Heart left ventricle (tissue), 16 donors: ENCODE measurements around the gene HERPUD1. TPM values are rescaled to one million over a fixed set of nuclear protein-coding genes. Genes with fewer than 3 reads are reported as not detected.

Experiments
- ATAC-seq, 4 donors: fragments of 200-7000 bp; cut with Tn5 transposase; one replicate each; pipeline ENCODE4 v1.9.1; 2020 to 2022; ENCODE audit warnings: moderate library complexity in 4 of 4, mild to moderate bottlenecking in 3 of 4, moderate number of reproducible peaks in 1 of 4
- DNase-seq, 5 donors: peaks; one replicate each; pipeline ENCODE4 v3.0.0-alpha.2; 2020
- H3K27ac ChIP-seq, 12 donors: fragments of 200-600 bp; sonication (generic) in 4 of 12; one replicate each; pipeline versions ENCODE4 v1.5.0 to v1.8.0; 2016 to 2022; ENCODE audit warnings: mild to moderate bottlenecking in 2 of 12
- H3K27me3 ChIP-seq, 9 donors: fragments of 200-600 bp; sonication (generic) in 2 of 9; one replicate each; pipeline versions ENCODE4 v1.5.1 to v1.8.0; 2016 to 2022; ENCODE audit warnings: mild to moderate bottlenecking in 3 of 9
- H3K36me3 ChIP-seq, 9 donors: fragments of 200-600 bp; sonication (generic) in 2 of 9; one replicate each; pipeline versions ENCODE4 v1.5.0 to v1.8.0; 2018 to 2022; ENCODE audit warnings: mild to moderate bottlenecking in 2 of 9
- H3K4me1 ChIP-seq, 12 donors: fragments of 200-600 bp; sonication (generic) in 4 of 12; one replicate each; pipeline versions ENCODE4 v1.5.0 to v1.8.0; 2016 to 2022; ENCODE audit warnings: mild to moderate bottlenecking in 3 of 12
- H3K4me3 ChIP-seq, 12 donors: fragments of 200-600 bp; sonication (generic) in 4 of 12; one replicate each; pipeline versions ENCODE4 v1.5.0 to v1.8.0; 2017 to 2022; ENCODE audit warnings: mild to moderate bottlenecking in 9 of 12, moderate library complexity in 4 of 12
- H3K9me3 ChIP-seq, 12 donors: fragments of 200-600 bp; sonication (generic) in 4 of 12; one replicate each; pipeline versions ENCODE4 v1.5.0 to v1.8.0; 2016 to 2022; ENCODE audit warnings: mild to moderate bottlenecking in 1 of 12
- CTCF ChIP-seq, 12 donors: fragments of 200-600 bp; sonication (generic) in 4 of 12; IDR thresholded peaks; one replicate each; pipeline versions ENCODE4 v1.5.0 to v1.8.0; 2018 to 2022; ENCODE audit warnings: antibody characterized with exemption in 12 of 12, mild to moderate bottlenecking in 5 of 12
- POLR2A ChIP-seq, 2 donors: fragments of 450-650 bp; IDR thresholded peaks; one replicate each; pipeline ENCODE4 v1.6.1; 2017; ENCODE audit warnings: antibody characterized with exemption in 2 of 2, mild to moderate bottlenecking in 2 of 2, moderate library complexity in 2 of 2
- WGBS, 4 donors: extraction: QIAGEN DNeasy Blood & Tissue Kit in 2 of 4; methylation state at CpG; one replicate each; pipeline versions ENCODE4 v1.1.5 to v1.1.7; 2013 to 2018; 5-methylcytosine and 5-hydroxymethylcytosine counted together
- intact Hi-C, 10 donors: fragments of 100-400 bp; cut with DNase I; formaldehyde crosslinking; loops; one replicate each; pipeline versions ENCODE4 v1.11.1 to v1.14.2; 2022
- polyA plus RNA-seq, 2 donors: library from polyadenylated mRNA; stranded (reverse); fragments of 200-250 nt; gene quantifications; one replicate each; pipeline ENCODE4 v1.2.3, GENCODE V29; 2013
- total RNA-seq, 9 donors: library from RNA; depleted of rRNA in 2 of 9; stranded (reverse); fragments of >200 nt in 2 of 9; fragmentation: NEBNext Ultra II Directional in 3 of 9; extraction: Animal tissue kit (Norgen Biotek cat#: 25700) in 3 of 9; gene quantifications; one replicate each; pipeline versions ENCODE4 v1.1.0 to v1.2.4, GENCODE V29; 2016 to 2023
- donor health status: ischemic (EF 13 %, LVEDD 7.1; RV severe dilation, severe dysfunction).
- donor health status: healthy with polysubstance abuse.
- donor health status: DM: no; HTN: yes; CAD: no.
- donor health status: DM: no; HTN: no; CAD: no.
- donor health status: ischemic (EF 25% LVEDD 6.9; RV normal size, moderate dysfunction).
- donor health status: ischemic (EF 25% LVEDD 5.7; RV mildly dilated, moderate dysfunction).
- donor health status: healthy.
- donor health status: DM: yes; HTN: yes; CAD: no.
- donor health status: ischemic (EF 35%, LVEDD 5.7; RV mildly dilated, moderate dysfunction).
- donor health status: nonischemic (EF 11% LVEDD 7.7; RV severe dilation, severe dysfunction).
- donor health status: DM: yes; HTN: yes; CAD: no.
- donor health status: PGD.
- donor health status: ischemic (EF 29% LVEDD 5.4; RV normal size, mild dysfunction).
- donor health status: nonischemic (EF 23%, LVEDD 6.1; RV moderate dilation, normal function).

The HERPUD1 gene
- total and polyA plus RNA-seq, 11 donors, result 41.4 to 226 (median 117) TPM

GRCh38 chr16:56987692-56988091 is 55.8 kb downstream of the HERPUD1 start:
- H3K4me3 ChIP-seq, result peak overlapping the region in 1 of 12 donors; percentile 94
- ATAC-seq (no peak), DNase-seq (peak in 1 of 5 donors; percentile 9)
- no peaks in the 10 kb centered on the region for H3K27me3 ChIP-seq
- TF ChIP-seq CTCF (IDR thresholded peaks at IDR 0.05) (no peak), POLR2A (IDR thresholded peaks at IDR 0.05) (no peak)
- 93 to 98% (median 96%) methylated on average over 2 of the region's 2 CpGs for WGBS, 4 donors
- intact Hi-C loops, result loop anchor here in 1 of 10 donors (2.0 kb wide), 3 partner anchors 23 to 55 kb away; partner anchors contain the start of gene HERPUD1
- no peaks in the 10 kb centered on the region for H3K9me3 ChIP-seq
- H3K4me1 ChIP-seq, result peaks cover 0 to 86% (median 41%) of the 10 kb centered on the region in 12 donors
- H3K36me3 ChIP-seq, result peaks cover 0 to 19% (median 0%) of the 10 kb centered on the region in 9 donors
- H3K27ac ChIP-seq, result peak overlapping the region in 5 of 12 donors; percentile 84 to 96 (median 85)

GRCh38 chr16:56988161-56988947 is 56.4 kb downstream of the HERPUD1 start:
- Histone ChIP-seq H3K4me1 (peaks cover 0 to 87% (median 39%) of the 10 kb centered on the region in 12 donors), H3K27ac (peak overlapping the region in 11 of 12 donors; percentile 71 to 96 (median 86)), H3K9me3 (no peaks in the 10 kb centered on the region), H3K27me3 (no peaks in the 10 kb centered on the region), H3K36me3 (peaks cover 0 to 17% (median 0%) of the 10 kb centered on the region in 9 donors), H3K4me3 (peak overlapping the region in 11 of 12 donors; percentile 64 to 96 (median 85))
- 61 to 79% (median 66%) methylated on average over 5 to 6 of the region's 6 CpGs for WGBS, 4 donors
- no peak for TF ChIP-seq CTCF (IDR thresholded peaks at IDR 0.05)
- TF ChIP-seq POLR2A (IDR thresholded peaks at IDR 0.05), result no peak
- peak in 1 of 4 donors; percentile 1 for ATAC-seq
- intact Hi-C loops, result loop anchor here in 1 of 10 donors (2.0 kb wide), 2 partner anchors 26 to 56 kb away; partner anchors contain the start of gene HERPUD1
- DNase-seq, result peak in 1 of 5 donors; percentile 40

GRCh38 chr16:56988948-56989945 is 57.3 kb downstream of the HERPUD1 start, which contains the start of gene NLRC5:
NLRC5 (plus strand) TSS chr16:56989557; CDS start chr16:57020713, 31,156 bp downstream.
- peak; percentile 86 to 94 (median 90) for DNase-seq
- ATAC-seq, result peak; percentile 79 to 92 (median 86)

More at GRCh38 chr16:56988948-56989945, 57.3 kb downstream of the HERPUD1 start, which contains the start of gene NLRC5:
- no peaks in the 10 kb centered on the region for H3K27me3 ChIP-seq
- peak in 1 of 2 donors; percentile 84 for TF ChIP-seq POLR2A (IDR thresholded peaks at IDR 0.05)
- TF ChIP-seq CTCF (IDR thresholded peaks at IDR 0.05), result peak in 2 of 12 donors; percentile 2 to 7
- WGBS, 4 donors, result 4 to 12% (median 4%) methylated on average over 30 to 64 of the region's 64 CpGs
- intact Hi-C loops, result loop anchor here in 1 of 10 donors (1.0 to 2.0 kb wide), 3 partner anchors 26 to 57 kb away; partner anchors contain the start of gene HERPUD1
- H3K36me3 ChIP-seq, result peaks cover 0 to 11% (median 0%) of the 10 kb centered on the region in 9 donors
- peak within 1 kb of the TSS; percentile 49 to 96 (median 84) for H3K4me3 ChIP-seq
- peaks cover 0 to 87% (median 34%) of the 10 kb centered on the region in 12 donors for H3K4me1 ChIP-seq
- H3K9me3 ChIP-seq, result no peaks in the 10 kb centered on the region
- H3K27ac ChIP-seq, result peak within 1 kb of the TSS; percentile 28 to 96 (median 86)
